GM12891 (cell line): ENCODE measurements around the gene PNPLA3.

ENCODE experiments used
- DNase-seq: peaks from one replicate; pipeline ENCODE4 v3.0.0; 2011; ENCODE audit warnings: low spot score; ENCODE audit not compliant: insufficient read length
- FAIRE-seq: peaks from 2 replicates; lab custom pipeline; 2011; peaks lifted over from hg19 to GRCh38; lab: Jason Lieb, UNC
- PAX5 ChIP-seq: IDR thresholded peaks from 2 replicates; pipeline ENCODE4 v1.6.1; 2011; ENCODE audit warnings: low read length, moderate library complexity, mild to moderate bottlenecking; ENCODE audit not compliant: insufficient read depth, severe bottlenecking
- POLR2A ChIP-seq: IDR thresholded peaks from 2 replicates; pipeline ENCODE4 v1.6.1; 2011; ENCODE audit warnings: low read depth, low read length, control low read depth
- POLR2AphosphoS5 ChIP-seq: IDR thresholded peaks from 2 replicates; pipeline ENCODE4 v1.6.1; 2011; ENCODE audit warnings: low read depth, low read length, control low read depth
- POU2F2 ChIP-seq: IDR thresholded peaks from 2 replicates; pipeline ENCODE4 v1.6.1; 2011; ENCODE audit warnings: low read depth, mild to moderate bottlenecking, control low read depth, low read length, moderate library complexity
- SPI1 ChIP-seq: IDR thresholded peaks from 2 replicates; pipeline ENCODE4 v1.6.1; 2011; ENCODE audit warnings: low read depth, low read length, control low read depth
- TAF1 ChIP-seq: IDR thresholded peaks from 2 replicates; pipeline ENCODE4 v1.6.1; 2011; ENCODE audit warnings: low read depth, low read length, control low read depth

Gene PNPLA3

DNA sequence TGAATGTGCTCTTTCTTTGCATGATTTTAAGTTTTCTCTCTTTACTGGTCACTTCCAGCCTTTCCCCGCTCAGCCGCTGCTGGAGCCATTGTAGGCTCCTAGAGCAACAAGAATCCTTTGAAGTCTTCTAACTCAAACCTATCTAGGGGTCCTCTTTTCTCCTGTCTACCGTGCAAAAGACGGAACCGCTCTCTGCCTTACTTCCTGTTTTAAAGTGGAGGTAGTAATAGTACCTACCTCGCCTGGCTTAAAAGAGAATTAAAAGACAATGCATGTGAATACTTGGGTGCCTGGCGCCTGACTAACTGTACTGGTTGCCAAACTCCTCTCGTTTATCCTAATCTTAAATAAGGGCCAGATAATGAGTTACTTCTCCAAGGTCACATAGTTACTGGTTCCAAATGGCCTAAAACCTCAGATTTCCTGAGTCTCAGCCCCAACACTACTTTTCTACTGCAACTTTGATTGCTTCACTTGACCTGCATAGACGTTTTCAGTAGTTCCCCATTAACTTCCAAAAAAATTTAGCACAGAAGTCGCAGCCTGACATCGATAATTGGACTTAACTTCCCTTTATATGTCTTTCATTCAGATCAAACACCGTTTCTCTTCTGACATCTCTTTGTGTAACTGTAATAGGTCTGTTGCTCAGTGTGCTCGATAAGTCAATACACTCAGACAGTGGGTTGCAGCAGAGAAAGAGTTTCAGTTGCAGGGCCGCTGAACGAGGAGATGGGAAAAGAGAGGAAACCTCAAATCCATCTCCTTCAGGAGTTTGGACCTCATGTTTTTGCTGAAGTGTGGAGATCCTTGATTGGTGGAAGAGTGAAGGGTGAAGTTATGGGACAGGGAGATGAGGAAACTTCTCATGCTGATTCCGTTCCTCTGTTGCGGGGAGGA lies 32.5 kb downstream of the PNPLA3 start:
- DNase-seq (no peak), FAIRE-seq (peak; percentile 83)
- TF ChIP-seq POLR2AphosphoS5 = no peak
- peak; percentile 68 for TF ChIP-seq SPI1
- no peak for TF ChIP-seq TAF1
- TF ChIP-seq PAX5 = no peak
- TF ChIP-seq POU2F2 = no peak

- no peak for DNase-seq
- TF ChIP-seq POU2F2 = no peak
- TF ChIP-seq POLR2A = no peak
- TF ChIP-seq PAX5 = no peak
- TF ChIP-seq SPI1 = no peak
- TF ChIP-seq TAF1 = no peak
- TF ChIP-seq POLR2AphosphoS5 = no peak
- FAIRE-seq = no peak
Observed at GRCh38 chr22:43956805-43957463, 33.3 kb downstream of the PNPLA3 start.

DNA sequence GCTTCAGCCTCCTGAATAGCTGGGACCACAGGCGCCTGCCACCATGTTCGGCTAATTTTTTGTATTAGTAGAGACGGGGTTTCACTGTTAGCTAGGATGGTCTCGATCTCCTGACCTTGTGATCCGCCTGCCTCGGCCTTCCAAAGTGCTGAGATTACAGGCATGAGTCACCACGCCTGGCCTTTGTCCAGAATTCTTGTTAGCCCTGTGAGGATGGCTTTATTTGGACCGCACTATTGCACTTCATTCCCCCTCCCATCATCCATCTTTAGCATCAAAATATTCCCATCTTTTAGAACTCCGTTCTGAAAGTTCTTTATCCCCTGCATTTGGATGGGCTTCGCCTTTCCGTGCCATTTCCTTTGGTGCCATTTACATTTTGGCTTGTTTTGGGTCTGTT lies 34.3 kb downstream of the PNPLA3 start:
- FAIRE-seq = no peak

GRCh38 chr22:43964314-43964857 lies 40.8 kb downstream of the PNPLA3 start:
- TF ChIP-seq POU2F2 (no peak), PAX5 (no peak), POLR2AphosphoS5 (no peak), POLR2A (no peak), TAF1 (no peak), SPI1 (no peak)
- DNase-seq = no peak
- no peak for FAIRE-seq

More for the DNA sequence above, 34.3 kb downstream of the PNPLA3 start:
- no peak for DNase-seq
- TF ChIP-seq SPI1 = no peak
- TF ChIP-seq PAX5 = no peak
- TF ChIP-seq POLR2AphosphoS5 = no peak
- TF ChIP-seq POLR2A = no peak
- TF ChIP-seq TAF1 = no peak
- TF ChIP-seq POU2F2 = no peak

GRCh38 chr22:43967069-43967468 lies 43.5 kb downstream of the PNPLA3 start:
- TF ChIP-seq POLR2AphosphoS5 (no peak), POLR2A (no peak), SPI1 (no peak), PAX5 (no peak), TAF1 (no peak), POU2F2 (no peak)

GRCh38 chr22:43968614-43969013 lies 45.0 kb downstream of the PNPLA3 start:
- FAIRE-seq (no peak), DNase-seq (no peak)
- TF ChIP-seq SPI1 = no peak
- no peak for TF ChIP-seq TAF1
- TF ChIP-seq POLR2A = no peak
- no peak for TF ChIP-seq POU2F2
- no peak for TF ChIP-seq POLR2AphosphoS5
- TF ChIP-seq PAX5 = no peak

More at GRCh38 chr22:43967069-43967468, 43.5 kb downstream of the PNPLA3 start:
- FAIRE-seq (no peak), DNase-seq (no peak)

DNA sequence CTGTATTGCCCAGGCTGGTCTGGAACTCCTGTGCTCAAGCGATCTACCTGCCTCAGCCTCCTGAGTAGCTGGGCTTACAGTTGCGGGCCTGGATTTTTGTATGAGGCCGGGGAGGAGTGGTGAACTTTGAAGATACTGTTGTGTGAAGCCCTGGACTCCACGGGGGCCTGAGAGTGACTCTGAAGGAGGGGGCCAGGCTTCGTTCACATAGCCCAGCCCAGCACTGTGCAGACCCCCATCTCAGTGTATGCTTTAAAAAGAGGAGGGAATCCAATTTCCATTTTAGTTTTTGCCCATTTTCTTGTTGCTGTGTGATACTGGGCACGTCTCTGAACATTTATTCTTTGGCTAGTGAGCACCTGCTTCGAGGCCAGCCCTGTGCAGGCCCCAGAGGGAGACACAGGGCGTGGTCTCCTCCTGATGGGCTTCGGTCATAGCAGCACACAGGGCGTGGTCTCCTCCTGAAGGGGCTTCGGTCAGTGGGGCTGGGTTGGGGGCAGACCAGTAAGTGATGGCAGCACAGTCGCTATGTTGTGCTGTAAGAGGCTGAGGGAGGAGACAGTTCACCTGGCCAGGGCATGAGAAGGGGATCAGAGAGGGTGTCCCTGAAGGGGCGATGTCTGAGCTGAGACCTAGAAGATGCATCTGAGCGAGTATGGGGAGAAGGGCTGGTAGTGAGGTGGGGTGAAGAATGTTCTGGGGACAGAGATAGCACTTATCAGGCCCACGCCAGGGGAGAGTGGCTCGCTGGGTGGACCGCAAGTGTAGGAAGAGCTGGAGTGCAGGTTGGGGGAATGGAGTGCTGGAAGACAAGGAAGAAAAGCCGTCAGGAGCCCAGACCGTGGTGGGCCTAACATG lies 45.6 kb downstream of the PNPLA3 start:
- no peak for TF ChIP-seq TAF1
- no peak for TF ChIP-seq SPI1
- no peak for TF ChIP-seq POLR2A
- no peak for TF ChIP-seq POLR2AphosphoS5
- no peak for TF ChIP-seq PAX5
- no peak for TF ChIP-seq POU2F2
- FAIRE-seq (no peak), DNase-seq (no peak)

GRCh38 chr22:43969989-43970755 lies 46.6 kb downstream of the PNPLA3 start:
- DNase-seq = no peak
- TF ChIP-seq POLR2AphosphoS5 (no peak), POU2F2 (no peak), TAF1 (no peak), SPI1 (no peak), POLR2A (no peak), PAX5 (no peak)
- FAIRE-seq = no peak
